ENCODE results near the gene KCNH2.
"Not testable (repeated sequence)": the region's sequence is repeated elsewhere in the genome, so short reads cannot be mapped to it uniquely, and the experiment has no call there.

The KCNH2 gene, protein sequence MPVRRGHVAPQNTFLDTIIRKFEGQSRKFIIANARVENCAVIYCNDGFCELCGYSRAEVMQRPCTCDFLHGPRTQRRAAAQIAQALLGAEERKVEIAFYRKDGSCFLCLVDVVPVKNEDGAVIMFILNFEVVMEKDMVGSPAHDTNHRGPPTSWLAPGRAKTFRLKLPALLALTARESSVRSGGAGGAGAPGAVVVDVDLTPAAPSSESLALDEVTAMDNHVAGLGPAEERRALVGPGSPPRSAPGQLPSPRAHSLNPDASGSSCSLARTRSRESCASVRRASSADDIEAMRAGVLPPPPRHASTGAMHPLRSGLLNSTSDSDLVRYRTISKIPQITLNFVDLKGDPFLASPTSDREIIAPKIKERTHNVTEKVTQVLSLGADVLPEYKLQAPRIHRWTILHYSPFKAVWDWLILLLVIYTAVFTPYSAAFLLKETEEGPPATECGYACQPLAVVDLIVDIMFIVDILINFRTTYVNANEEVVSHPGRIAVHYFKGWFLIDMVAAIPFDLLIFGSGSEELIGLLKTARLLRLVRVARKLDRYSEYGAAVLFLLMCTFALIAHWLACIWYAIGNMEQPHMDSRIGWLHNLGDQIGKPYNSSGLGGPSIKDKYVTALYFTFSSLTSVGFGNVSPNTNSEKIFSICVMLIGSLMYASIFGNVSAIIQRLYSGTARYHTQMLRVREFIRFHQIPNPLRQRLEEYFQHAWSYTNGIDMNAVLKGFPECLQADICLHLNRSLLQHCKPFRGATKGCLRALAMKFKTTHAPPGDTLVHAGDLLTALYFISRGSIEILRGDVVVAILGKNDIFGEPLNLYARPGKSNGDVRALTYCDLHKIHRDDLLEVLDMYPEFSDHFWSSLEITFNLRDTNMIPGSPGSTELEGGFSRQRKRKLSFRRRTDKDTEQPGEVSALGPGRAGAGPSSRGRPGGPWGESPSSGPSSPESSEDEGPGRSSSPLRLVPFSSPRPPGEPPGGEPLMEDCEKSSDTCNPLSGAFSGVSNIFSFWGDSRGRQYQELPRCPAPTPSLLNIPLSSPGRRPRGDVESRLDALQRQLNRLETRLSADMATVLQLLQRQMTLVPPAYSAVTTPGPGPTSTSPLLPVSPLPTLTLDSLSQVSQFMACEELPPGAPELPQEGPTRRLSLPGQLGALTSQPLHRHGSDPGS

DNA sequence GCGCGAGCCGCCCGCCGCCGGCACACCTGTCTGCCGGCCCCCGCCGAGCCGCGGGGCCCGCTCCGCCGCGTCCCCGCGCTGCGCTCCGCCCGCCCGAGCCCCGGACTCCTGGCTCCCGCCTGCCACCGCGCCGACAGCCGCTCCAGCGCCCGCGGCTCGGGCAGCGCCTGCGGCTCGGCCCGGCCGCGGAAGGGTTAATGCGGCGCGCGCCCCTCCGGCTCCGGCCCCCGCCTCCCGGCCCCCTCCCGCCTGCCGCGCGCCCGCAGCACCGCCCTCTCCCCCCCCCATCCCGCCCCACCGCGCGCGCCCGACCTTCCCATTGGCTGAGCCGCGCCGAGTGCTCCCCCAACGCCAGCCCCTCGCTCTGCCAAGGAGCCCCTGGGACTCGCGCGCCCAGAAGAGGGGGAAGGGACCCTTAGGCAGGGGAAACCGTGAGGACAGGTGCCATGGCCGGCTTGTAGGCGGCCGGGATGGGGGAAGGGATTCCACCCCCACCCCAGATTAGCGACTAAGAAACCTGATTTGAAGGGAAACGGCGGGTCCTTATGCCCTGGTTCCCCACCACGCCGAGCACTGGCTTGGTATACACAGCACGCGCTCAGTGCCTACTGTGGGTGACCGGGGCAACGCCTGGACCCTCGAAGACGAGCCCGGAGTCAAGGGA, at the start of gene KCNH2:
KCNH2 (minus strand) TSS at position 196 of the 664 bp plus-strand sequence. CDS start 408 bp downstream, outside the sequence.
- DNase-seq: peak; percentile 93

DNA sequence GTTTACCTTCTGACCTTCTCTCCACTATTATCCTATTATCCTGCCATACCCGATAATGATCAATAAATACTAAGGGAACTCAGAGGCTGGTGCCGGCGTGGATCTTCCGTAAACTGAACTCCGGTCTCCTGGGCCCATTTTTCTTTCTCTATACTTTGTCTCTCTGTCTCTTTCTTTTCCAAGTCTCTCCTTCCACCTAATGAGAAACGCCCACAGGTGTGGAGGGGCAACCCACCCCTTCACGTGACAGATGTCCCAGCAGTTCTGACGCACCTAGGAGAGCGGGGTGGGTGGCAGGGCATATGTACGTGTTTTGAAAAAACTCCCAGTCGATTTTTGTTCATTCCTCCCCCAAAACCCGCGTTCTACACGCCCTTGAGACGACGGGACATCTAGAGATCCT, 49.6 kb upstream of the KCNH2 start:
- not testable (repeated sequence) for DNase-seq

GRCh38 chr7:151026771-151027727, 48.9 kb upstream of the KCNH2 start:
- not testable (repeated sequence) for DNase-seq

DNA sequence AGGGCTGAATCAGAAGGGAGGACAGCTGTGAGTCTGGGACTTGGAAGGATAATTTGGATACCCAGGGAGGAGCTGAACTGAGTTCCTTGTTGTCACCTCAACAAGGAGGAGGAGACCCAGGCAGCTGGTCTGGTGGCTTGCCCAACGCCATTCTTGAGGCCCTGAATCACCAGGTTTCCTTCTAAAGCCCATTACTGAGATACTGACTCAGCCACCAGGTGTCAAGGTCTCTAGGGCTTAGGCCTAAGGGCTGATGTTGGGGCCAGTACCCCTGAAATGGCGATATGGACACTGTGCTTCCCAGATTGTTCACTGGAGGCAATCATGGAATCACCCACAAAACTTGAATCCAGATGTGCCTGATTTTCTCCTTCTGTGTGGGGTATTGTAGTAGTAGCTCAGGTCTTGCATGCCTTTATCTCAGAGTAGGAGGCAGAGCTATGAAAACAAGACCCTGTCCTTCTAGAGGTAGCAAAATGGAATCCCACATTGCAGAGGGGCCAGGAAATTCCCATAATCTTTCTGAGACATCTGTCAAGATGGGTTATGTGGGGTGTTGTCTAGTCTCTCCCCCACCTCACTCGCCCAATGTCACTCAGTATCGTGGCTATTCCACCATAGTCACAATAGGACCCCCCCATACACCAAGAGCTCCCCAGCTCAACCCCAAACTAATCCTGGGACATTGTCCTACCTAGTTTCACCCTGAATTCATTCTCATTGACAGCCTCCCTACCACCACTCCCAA, 48.0 kb upstream of the KCNH2 start:
- no peak for DNase-seq

DNA sequence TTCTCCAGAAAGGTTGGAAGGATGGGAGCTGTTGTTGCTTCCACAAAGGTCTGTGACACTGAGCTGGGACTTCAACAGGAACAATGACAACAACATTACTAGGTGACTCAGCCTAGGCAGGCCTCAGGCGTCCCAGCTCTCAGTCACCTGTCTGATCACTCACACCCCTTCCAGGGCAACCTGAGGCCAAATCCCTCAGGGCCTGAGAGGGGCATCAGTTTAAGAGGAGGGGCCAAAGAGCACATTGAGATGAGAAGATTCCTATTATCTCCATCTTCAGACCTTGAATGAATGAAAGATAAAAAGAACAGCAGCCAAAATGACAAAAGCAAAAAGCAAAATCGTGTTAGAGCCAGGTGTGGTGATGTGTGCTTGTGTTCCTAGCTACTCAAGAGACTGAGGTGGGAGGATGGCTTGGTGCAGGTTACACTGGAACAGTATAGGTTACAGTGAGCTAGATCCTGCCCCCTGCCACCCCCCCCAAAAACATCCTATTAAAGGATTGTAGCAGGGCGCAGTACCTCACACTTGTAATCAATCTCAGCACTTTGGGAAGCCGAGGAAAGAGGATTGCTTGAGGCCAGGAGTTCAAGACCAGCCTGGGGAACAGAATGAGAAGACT, 46.4 kb upstream of the KCNH2 start, which contains the start of gene ATG9B:
ATG9B (minus strand) TSS at position 60 of the 622 bp plus-strand sequence. CDS start 71 bp downstream, outside the sequence.
- DNase-seq: no peak

- DNase-seq: no peak
These were observed 45.1 kb upstream of the KCNH2 start for GRCh38 chr7:151023232-151023631.

- peak; percentile 69 for DNase-seq
These were observed 42.1 kb upstream of the KCNH2 start for GRCh38 chr7:151020231-151020630.

GRCh38 chr7:151019130-151019447, 41.0 kb upstream of the KCNH2 start:
- no peak for DNase-seq

DNA sequence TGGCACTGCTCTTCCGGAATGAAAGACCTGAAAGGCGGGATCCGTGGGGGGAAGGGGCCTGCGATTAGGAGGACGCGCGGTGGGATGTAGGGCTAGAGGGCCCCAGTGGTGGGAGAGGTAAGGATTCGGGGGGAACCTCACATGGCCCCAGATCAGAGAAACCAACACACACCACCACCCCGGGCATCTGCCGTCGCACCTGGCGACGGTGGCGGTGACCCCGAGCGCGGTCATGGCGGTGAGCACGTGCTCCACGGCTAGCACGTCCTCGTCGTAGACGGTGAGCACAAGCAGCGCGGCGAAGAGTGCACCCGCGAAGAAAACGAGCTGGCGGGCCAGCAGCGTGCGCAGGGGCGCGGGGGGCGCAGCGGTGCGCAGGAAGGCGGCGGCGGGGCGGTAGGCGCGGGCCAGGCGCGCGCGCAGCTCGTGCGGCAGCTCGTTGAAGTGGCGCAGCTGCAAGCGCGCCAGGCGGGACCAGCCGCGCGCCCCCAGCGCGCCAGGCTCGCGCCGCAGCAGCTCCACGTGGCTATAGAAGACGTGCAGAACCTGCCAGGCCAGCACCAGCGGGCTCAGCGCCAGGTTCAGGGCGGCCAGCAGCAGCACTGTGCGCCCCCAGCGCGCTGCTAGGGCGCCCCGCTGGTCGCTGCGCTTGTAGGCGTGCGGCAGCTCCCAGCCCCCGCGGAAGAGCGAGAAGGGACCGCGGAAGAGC, 40.5 kb upstream of the KCNH2 start:
- DNase-seq: peak; percentile 81

- DNase-seq: peak; percentile 95
These were observed 39.9 kb upstream of the KCNH2 start for GRCh38 chr7:151017953-151018420.

DNA sequence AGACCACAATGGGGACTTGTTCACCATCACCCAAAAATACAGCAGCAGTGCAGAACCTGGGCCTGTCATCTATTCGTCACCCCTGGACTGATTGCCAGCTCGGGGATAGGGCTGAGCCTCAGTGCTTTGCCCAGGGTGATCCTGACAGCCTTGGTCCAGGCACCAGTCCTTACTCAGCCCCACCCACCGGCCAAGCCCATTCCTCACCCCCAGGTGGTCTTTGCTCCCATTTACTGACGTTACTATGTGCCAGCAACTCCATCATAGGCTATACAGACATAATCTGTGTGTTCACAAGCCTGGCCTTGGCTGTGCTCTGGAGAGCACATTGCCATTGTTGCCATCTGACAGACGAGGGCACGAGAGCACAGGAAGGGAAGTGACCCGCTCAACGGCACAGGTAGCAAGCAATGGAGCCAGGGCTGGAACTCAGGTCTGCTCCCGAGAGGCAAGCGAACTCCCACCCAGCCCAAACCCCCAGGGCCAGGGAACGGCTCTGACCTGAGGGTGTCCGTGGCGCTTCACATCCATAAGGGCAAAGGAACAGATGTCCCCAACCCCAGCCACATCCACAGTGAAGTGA, 39.3 kb upstream of the KCNH2 start:
- no peak for DNase-seq

GRCh38 chr7:151016942-151017341, 38.8 kb upstream of the KCNH2 start:
- no peak for DNase-seq

GRCh38 chr7:151016505-151016904, 38.4 kb upstream of the KCNH2 start:
- DNase-seq: no peak

GRCh38 chr7:151015967-151016366, 37.8 kb upstream of the KCNH2 start:
- DNase-seq: no peak

- DNase-seq: no peak
These were observed 36.8 kb upstream of the KCNH2 start for GRCh38 chr7:151014950-151015349.

DNA sequence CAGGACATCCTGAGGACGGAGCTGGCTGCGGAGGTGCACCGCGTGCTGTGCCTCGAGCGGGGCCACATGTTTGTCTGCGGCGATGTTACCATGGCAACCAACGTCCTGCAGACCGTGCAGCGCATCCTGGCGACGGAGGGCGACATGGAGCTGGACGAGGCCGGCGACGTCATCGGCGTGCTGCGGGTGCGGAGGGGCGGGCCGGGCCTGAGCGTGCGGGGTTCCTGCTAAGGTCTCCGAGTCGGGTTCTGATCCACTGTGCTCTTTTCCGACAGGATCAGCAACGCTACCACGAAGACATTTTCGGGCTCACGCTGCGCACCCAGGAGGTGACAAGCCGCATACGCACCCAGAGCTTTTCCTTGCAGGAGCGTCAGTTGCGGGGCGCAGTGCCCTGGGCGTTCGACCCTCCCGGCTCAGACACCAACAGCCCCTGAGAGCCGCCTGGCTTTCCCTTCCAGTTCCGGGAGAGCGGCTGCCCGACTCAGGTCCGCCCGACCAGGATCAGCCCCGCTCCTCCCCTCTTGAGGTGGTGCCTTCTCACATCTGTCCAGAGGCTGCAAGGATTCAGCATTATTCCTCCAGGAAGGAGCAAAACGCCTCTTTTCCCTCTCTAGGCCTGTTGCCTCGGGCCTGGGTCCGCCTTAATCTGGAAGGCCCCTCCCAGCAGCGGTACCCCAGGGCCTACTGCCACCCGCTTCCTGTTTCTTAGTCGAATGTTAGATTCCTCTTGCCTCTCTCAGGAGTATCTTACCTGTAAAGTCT, 35.8 kb upstream of the KCNH2 start:
- peak; percentile 90 for DNase-seq

DNA sequence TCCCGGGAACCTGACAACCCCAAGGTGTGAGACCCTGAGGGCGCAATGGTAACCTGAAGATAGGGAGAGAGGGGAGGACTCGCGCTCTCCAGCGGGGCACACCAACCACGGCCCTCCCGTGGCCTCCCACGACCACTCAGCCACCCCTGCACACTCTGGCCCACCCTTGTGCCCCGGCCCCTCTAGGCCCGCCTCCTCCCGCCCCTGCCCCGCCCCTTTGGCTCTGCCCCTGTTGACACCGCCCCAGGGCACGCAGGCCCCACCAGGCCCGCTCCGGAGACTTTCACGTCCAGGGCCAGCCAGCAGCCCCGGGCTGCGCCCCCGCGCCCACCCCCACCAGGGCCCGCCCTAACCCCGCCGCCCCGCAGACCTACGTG, 35.2 kb upstream of the KCNH2 start:
- DNase-seq: no peak

DNA sequence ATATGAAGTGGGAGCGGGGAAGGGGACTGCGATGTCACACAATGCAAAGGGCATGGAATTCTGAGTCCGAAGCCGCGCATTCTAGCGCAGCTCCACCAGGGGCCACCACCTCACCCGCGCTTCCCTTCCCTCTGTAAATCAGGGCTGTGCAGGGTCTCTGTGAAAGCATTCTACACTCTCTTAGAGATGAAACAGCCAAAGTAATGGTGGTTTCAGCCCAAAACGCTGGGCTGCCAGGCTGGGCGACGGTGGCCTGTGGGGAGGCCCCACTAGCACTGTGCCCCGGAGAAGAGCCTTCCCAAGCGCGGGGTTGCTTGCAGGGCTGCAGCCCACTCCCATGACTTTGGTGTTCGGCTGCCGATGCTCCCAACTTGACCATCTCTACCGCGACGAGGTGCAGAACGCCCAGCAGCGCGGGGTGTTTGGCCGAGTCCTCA, 34.8 kb upstream of the KCNH2 start:
- peak; percentile 86 for DNase-seq
